ENCODE measurements around the gene ANKRD13D. TPM values are rescaled to one million over a fixed set of nuclear protein-coding genes. Genes with fewer than 3 reads are reported as not detected.
A peak's percentile ranks its signal among the peaks of the same experiment; 100 is the strongest.

ANKRD13D gene
- total RNA-seq, 4 donors from 2014 or later: 46.8 to 158 (median 69.5) TPM

DNA sequence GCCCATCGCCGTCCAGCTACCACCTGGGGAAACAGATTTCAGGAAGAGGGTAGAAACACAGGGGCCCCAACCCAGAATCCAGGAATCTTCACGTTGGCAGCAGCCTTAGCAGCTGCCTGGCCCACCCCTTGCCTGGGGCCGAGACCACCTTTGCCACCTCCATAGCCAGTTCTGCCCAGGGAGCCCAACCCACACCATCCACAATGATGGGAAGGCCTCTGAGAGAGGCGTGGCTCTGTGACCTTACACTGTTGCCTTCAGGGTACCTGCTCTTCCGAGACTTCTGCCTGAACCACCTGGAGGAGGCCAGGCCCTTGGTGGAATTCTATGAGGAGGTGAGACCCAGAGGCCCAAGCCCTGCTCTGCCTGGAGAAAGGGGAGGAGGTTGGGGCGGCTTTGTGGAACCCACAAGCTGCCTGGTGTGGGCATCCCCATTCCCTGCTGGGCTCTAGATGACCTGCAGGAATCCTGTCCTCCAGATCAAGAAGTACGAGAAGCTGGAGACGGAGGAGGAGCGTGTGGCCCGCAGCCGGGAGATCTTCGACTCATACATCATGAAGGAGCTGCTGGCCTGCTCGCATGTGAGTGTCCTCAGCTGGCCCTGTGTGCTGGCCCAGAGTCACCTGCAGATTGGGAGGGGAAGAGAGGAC is 10.0 kb upstream of the ANKRD13D start:
- H3K27me3 ChIP-seq: no peaks in the 10 kb centered on the region
- peak overlapping the region in 3 of 4 donors; percentile 90 to 98 (median 96) for H3K27ac ChIP-seq
- TF ChIP-seq EP300 (IDR thresholded peaks at IDR 0.05): no peak
- H3K4me3 ChIP-seq: no peak overlapping the region
- WGBS, 2 donors: 84 to 93% methylated on average over 13 to 14 of the region's 14 CpGs
- peaks cover 0 to 72% (median 57%) of the 10 kb centered on the region in 4 donors for H3K4me1 ChIP-seq
- H3K9me3 ChIP-seq: no peaks in the 10 kb centered on the region
- DNase-seq (ENCODE audit: low spot score in 2 of 2): no peak
- peaks cover 5 to 58% (median 48%) of the 10 kb centered on the region in 3 donors for H3K36me3 ChIP-seq

- WGBS, 2 donors: 87 to 92% methylated on average over 15 to 17 of the region's 17 CpGs
- Histone ChIP-seq H3K4me3 (no peak overlapping the region), H3K27ac (peak overlapping the region in 3 of 4 donors; percentile 35 to 96 (median 90)), H3K36me3 (peaks cover 5 to 65% (median 54%) of the 10 kb centered on the region in 3 donors), H3K27me3 (no peaks in the 10 kb centered on the region), H3K9me3 (no peaks in the 10 kb centered on the region), H3K4me1 (peaks cover 0 to 65% (median 50%) of the 10 kb centered on the region in 4 donors)
- DNase-seq (ENCODE audit: low spot score in 2 of 2): no peak
- TF ChIP-seq POLR2A (IDR thresholded peaks at IDR 0.05) (no peak), CTCF (IDR thresholded peaks at IDR 0.05) (no peak), EP300 (IDR thresholded peaks at IDR 0.05) (no peak)
Observed at GRCh38 chr11:67279589-67280340, 9.3 kb upstream of the ANKRD13D start.

DNA sequence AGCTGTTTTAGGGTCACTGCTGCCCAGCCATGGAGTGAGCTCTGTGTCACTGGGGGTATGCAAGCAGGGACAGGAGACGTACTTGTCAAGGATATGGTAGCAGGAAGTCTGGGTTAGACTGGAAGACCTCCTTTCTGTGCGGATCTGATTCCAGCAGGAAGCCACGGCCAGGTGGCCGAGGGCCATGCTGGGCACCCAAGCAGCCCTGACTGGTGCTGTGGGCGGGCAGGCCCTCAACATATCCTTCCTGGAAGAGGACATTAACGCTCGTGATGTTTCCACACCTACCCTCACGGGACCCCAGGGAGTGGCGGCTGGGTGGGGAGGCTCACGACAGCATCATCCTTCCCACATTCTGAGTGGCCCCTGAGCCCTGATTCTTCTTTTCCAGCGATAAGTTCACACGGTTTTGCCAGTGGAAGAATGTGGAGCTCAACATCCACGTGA is 8.7 kb upstream of the ANKRD13D start:
- peaks cover 5 to 71% (median 60%) of the 10 kb centered on the region in 3 donors for H3K36me3 ChIP-seq
- H3K4me1 ChIP-seq: peaks cover 0 to 59% (median 44%) of the 10 kb centered on the region in 4 donors
- TF ChIP-seq POLR2A (IDR thresholded peaks at IDR 0.05) (no peak), CTCF (IDR thresholded peaks at IDR 0.05) (no peak)
- H3K27me3 ChIP-seq: no peaks in the 10 kb centered on the region
- H3K4me3 ChIP-seq: no peak overlapping the region
- WGBS, 2 donors: 51 to 89% methylated on average over 11 of the region's 13 CpGs
- H3K9me3 ChIP-seq: no peaks in the 10 kb centered on the region
- peak overlapping the region in 3 of 4 donors; percentile 35 to 96 (median 58) for H3K27ac ChIP-seq
- DNase-seq (ENCODE audit: low spot score in 2 of 2): no peak

DNA sequence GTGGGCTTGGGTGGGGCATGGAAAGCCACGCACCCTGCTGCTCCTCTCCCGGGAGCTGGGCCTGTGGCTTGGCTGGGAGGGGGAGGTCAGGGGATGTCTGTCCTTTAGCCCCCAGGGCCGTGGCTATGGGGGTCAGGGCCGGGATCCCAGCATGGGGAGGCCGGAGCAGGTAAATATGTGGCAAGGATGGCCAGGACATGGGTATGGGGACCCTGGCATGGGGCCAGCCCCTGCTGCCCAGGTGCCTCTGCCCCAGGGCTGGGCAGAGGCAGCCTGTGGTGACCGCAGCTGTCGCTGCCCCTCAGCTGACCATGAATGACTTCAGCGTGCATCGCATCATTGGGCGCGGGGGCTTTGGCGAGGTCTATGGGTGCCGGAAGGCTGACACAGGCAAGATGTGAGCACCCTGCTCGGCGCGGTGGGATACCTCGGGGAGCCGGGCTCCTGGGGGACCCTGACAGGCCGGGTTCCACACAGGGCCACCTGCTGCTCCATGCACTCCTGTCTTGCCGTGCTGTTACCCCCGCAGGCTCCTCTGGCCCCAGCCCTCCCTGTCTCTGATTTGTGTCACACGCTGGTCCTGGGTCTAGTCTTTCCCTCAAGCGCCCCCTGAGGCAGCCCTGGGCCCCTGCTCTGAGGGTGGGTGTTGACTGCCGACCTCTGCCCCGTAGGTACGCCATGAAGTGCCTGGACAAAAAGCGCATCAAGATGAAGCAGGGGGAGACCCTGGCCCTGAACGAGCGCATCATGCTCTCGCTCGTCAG is 8.1 kb upstream of the ANKRD13D start:
- Histone ChIP-seq H3K27me3 (no peaks in the 10 kb centered on the region), H3K9me3 (no peaks in the 10 kb centered on the region), H3K4me3 (no peak overlapping the region), H3K36me3 (peaks cover 5 to 77% (median 66%) of the 10 kb centered on the region in 3 donors), H3K27ac (peak overlapping the region in 3 of 4 donors; percentile 35 to 96 (median 58)), H3K4me1 (peaks cover 0 to 59% (median 38%) of the 10 kb centered on the region in 4 donors)
- no peak for DNase-seq (ENCODE audit: low spot score in 2 of 2)
- TF ChIP-seq CTCF (IDR thresholded peaks at IDR 0.05): no peak
- TF ChIP-seq EP300 (IDR thresholded peaks at IDR 0.05): no peak
- no peak for TF ChIP-seq POLR2A (IDR thresholded peaks at IDR 0.05)
- 90 to 94% methylated on average over 23 to 30 of the region's 31 CpGs for WGBS, 2 donors

DNA sequence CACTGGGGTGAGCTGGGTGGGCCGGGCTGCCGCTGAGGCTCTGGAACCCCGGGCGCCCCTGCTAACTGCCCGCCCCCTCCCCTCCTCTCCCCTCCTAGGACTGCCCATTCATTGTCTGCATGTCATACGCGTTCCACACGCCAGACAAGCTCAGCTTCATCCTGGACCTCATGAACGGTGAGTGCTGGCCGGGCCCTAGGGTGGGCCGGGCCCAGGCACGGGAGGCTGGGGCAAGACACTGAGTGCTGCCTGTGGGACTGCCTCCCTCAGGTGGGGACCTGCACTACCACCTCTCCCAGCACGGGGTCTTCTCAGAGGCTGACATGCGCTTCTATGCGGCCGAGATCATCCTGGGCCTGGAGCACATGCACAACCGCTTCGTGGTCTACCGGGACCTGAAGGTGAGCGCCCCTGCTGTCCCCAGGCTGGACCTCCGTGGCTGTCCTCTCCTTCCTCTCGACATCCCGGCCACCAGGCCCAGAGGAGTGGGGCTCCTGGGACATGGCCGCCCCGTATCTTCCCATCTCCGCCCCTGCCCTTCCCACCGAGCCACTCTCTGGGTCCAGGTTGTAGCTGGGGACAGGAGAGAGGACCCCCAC is 7.5 kb upstream of the ANKRD13D start:
- no peak for DNase-seq (ENCODE audit: low spot score in 2 of 2)
- 85 to 89% methylated on average over 19 of the region's 27 CpGs for WGBS, 2 donors
- H3K27ac ChIP-seq: peak overlapping the region in 2 of 4 donors; percentile 7 to 37
- peaks cover 5 to 84% (median 69%) of the 10 kb centered on the region in 3 donors for H3K36me3 ChIP-seq
- no peaks in the 10 kb centered on the region for H3K27me3 ChIP-seq
- peaks cover 0 to 59% (median 37%) of the 10 kb centered on the region in 4 donors for H3K4me1 ChIP-seq
- no peak overlapping the region for H3K4me3 ChIP-seq
- H3K9me3 ChIP-seq: no peaks in the 10 kb centered on the region
- TF ChIP-seq POLR2A (IDR thresholded peaks at IDR 0.05) (no peak), CTCF (IDR thresholded peaks at IDR 0.05) (no peak), EP300 (IDR thresholded peaks at IDR 0.05) (no peak)

Data from tibial nerve (tissue), 4 donors.